Neural cell (in vitro differentiated cells): ENCODE results near the gene FEN1. TPM values are rescaled to one million over a fixed set of nuclear protein-coding genes. Genes with fewer than 3 reads are reported as not detected.

ENCODE experiments used
- H2AFZ ChIP-seq: fragments of 200-600, 300-800 bp; sonication (generic), shearing (Covaris generic); 2 replicates; pipeline ENCODE4 v1.6.0; 2014; ENCODE audit warnings: low read depth, mild to moderate bottlenecking, antibody characterized with exemption, low read length, moderate library complexity
- H3F3A ChIP-seq: fragments of 200-600 bp; shearing (Covaris generic); 2 replicates; pipeline ENCODE4 v1.6.1; 2016; ENCODE audit warnings: mild to moderate bottlenecking, moderate library complexity, mixed read lengths, antibody characterized with exemption, low read length; ENCODE audit not compliant: insufficient read depth, poor library complexity, severe bottlenecking
- H3K27ac ChIP-seq: fragments of 200-600, 300-800 bp; sonication (generic), shearing (Covaris generic); 2 replicates; pipeline ENCODE4 v1.5.1; 2014; ENCODE audit warnings: mild to moderate bottlenecking, low read length, moderate library complexity
- H3K27me3 ChIP-seq: fragments of 300-800, 200-600 bp; sonication (generic), shearing (Covaris generic); 2 replicates; pipeline ENCODE4 v1.6.0; 2014; ENCODE audit warnings: mild to moderate bottlenecking, low read depth, low read length, moderate library complexity; ENCODE audit not compliant: insufficient read depth
- H3K36me3 ChIP-seq: fragments of 300-800, 200-600 bp; sonication (generic), shearing (Covaris generic); 2 replicates; pipeline ENCODE4 v1.5.1; 2014; ENCODE audit warnings: mild to moderate bottlenecking, antibody characterized with exemption, low read length, moderate library complexity; ENCODE audit not compliant: insufficient read depth
- H3K4me2 ChIP-seq: fragments of 300-800, 200-600 bp; sonication (generic), shearing (Covaris generic); 2 replicates; pipeline ENCODE4 v1.6.0; 2014; ENCODE audit warnings: mild to moderate bottlenecking, low read length
- H3K4me3 ChIP-seq: fragments of 300-800, 200-600 bp; sonication (generic), shearing (Covaris generic); 2 replicates; pipeline ENCODE4 v1.5.1; 2014; ENCODE audit warnings: mild to moderate bottlenecking, low read length, moderate library complexity
- H3K79me2 ChIP-seq: fragments of 200-600 bp; shearing (Covaris generic); replicated peaks from 2 replicates; pipeline ENCODE4 v1.6.0; 2014; ENCODE audit warnings: mild to moderate bottlenecking, low read length, moderate library complexity; ENCODE audit not compliant: insufficient read depth
- H3K9ac ChIP-seq: fragments of 300-800, 200-600 bp; sonication (generic), shearing (Covaris generic); 2 replicates; pipeline ENCODE4 v1.6.1; 2016; ENCODE audit warnings: mild to moderate bottlenecking, low read length, mixed read lengths
- H3K9me2 ChIP-seq: fragments of 200-600 bp; shearing (Covaris generic); 2 replicates; pipeline ENCODE4 v1.6.1; 2016; ENCODE audit warnings: mild to moderate bottlenecking, low read length, mixed read lengths; ENCODE audit not compliant: insufficient read depth
- H3K9me3 ChIP-seq: fragments of 200-600, 300-800 bp; sonication (generic), shearing (Covaris generic); 2 replicates; pipeline ENCODE4 v1.6.1; 2016; ENCODE audit warnings: mild to moderate bottlenecking, mixed run types, low read length, moderate library complexity, mixed read lengths
- H4K20me1 ChIP-seq: fragments of 200-600 bp; shearing (Covaris generic); 2 replicates; pipeline ENCODE4 v1.6.1; 2016; ENCODE audit warnings: mild to moderate bottlenecking, mixed run types; ENCODE audit not compliant: insufficient read depth
- EP300 ChIP-seq: fragments of 450-650 bp; conservative IDR thresholded peaks from 2 replicates; pipeline ENCODE4 v1.6.1; 2014; ENCODE audit warnings: antibody characterized with exemption, mild to moderate bottlenecking, moderate library complexity; ENCODE audit not compliant: poor library complexity, severe bottlenecking
- EZH2 ChIP-seq: fragments of 200-600, 300-800 bp; shearing (Covaris generic), sonication (generic); IDR thresholded peaks from 2 replicates; pipeline ENCODE4 v1.6.1; 2014; ENCODE audit warnings: antibody characterized with exemption, low read length, borderline replicate concordance, mild to moderate bottlenecking; ENCODE audit not compliant: insufficient read depth, poor library complexity, severe bottlenecking
- MXI1 ChIP-seq: fragments of 450-650 bp; conservative IDR thresholded peaks from 2 replicates; pipeline ENCODE4 v1.6.1; 2014; ENCODE audit warnings: antibody characterized with exemption, mild to moderate bottlenecking; ENCODE audit not compliant: poor library complexity, severe bottlenecking
- POLR2AphosphoS5 ChIP-seq: IDR thresholded peaks from 2 replicates; pipeline ENCODE4 v1.6.1; 2012
- RAD21 ChIP-seq: fragments of 450-650 bp; conservative IDR thresholded peaks from 2 replicates; pipeline ENCODE4 v1.6.1; 2014; ENCODE audit warnings: antibody characterized with exemption, mild to moderate bottlenecking, moderate library complexity
- SMC3 ChIP-seq: fragments of 450-650 bp; conservative IDR thresholded peaks from 2 replicates; pipeline ENCODE4 v1.6.1; 2014; ENCODE audit warnings: antibody characterized with exemption, mild to moderate bottlenecking, moderate library complexity; ENCODE audit not compliant: poor library complexity
- TAF1 ChIP-seq: IDR thresholded peaks from 2 replicates; pipeline ENCODE4 v1.6.1; 2012; ENCODE audit warnings: low read depth
- polyA plus RNA-seq: library from polyadenylated mRNA; depleted of rRNA; stranded (reverse); fragments of >200 nt; gene quantifications from 2 replicates; pipeline ENCODE4 v1.2.3, GENCODE V29; 2014
- TF ChIP-seq, protein P1 (sequence below): IDR thresholded peaks from 2 replicates; pipeline ENCODE4 v1.6.1; 2012; ENCODE audit warnings: borderline replicate concordance
- TF ChIP-seq, protein P2 (sequence below): fragments of 450-650 bp; IDR thresholded peaks from 2 replicates; pipeline ENCODE4 v1.5.1; 2014; ENCODE audit warnings: antibody characterized with exemption, mild to moderate bottlenecking, moderate library complexity; ENCODE audit not compliant: poor library complexity, severe bottlenecking

Gene FEN1
- polyA plus RNA-seq, 1 donor from 2014 or later: 27.2 TPM

DNA sequence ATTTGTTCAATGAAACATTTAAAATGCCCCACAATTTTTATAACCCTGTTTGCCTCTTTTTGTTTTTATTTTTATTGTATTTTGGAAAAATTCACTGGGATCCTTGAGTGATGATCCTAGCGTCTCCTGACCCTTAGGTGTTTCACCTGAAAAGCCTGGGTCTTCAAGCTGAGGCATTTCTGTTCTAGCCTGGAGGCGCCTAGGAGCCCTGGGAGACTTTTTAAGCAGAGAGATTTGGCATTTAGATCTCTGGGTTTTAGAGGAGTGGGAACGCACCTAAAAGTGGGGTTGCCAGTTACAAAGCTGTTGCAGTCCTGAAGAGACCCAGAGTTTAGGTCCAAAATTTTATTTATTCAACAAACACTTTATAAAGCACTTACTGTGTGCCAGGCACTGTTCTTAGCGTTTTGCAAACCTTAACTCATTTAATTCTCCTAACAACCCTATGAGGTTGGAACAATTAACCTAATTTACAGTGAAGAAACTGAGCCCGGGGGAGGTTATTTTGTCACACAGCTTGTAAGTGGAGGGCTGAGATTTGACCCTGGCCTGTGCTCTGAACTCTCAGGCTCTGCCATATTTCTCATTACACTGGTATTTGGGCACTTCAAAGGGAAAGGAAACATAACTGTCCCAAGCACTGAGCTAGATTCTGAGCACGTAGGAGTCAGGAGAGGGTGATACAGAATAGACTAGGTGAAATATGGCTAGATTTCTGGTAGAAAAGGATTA lies 24.9 kb downstream of the FEN1 start:
- Histone ChIP-seq H3K4me2 (peak overlapping the region; percentile 68), H3F3A (no peaks in the 10 kb centered on the region), H3K27me3 (no peaks in the 10 kb centered on the region), H2AFZ (peak overlapping the region; percentile 3), H4K20me1 (no peaks in the 10 kb centered on the region), H3K9me3 (no peaks in the 10 kb centered on the region), H3K79me2 (peaks cover 40% of the 10 kb centered on the region), H3K36me3 (no peaks in the 10 kb centered on the region), H3K4me3 (peak overlapping the region; percentile 99), H3K27ac (peak overlapping the region; percentile 93), H3K9ac (peak overlapping the region; percentile 97), H3K9me2 (no peaks in the 10 kb centered on the region)
- no peak for TF ChIP-seq EZH2
- TF ChIP-seq, protein P1, sequence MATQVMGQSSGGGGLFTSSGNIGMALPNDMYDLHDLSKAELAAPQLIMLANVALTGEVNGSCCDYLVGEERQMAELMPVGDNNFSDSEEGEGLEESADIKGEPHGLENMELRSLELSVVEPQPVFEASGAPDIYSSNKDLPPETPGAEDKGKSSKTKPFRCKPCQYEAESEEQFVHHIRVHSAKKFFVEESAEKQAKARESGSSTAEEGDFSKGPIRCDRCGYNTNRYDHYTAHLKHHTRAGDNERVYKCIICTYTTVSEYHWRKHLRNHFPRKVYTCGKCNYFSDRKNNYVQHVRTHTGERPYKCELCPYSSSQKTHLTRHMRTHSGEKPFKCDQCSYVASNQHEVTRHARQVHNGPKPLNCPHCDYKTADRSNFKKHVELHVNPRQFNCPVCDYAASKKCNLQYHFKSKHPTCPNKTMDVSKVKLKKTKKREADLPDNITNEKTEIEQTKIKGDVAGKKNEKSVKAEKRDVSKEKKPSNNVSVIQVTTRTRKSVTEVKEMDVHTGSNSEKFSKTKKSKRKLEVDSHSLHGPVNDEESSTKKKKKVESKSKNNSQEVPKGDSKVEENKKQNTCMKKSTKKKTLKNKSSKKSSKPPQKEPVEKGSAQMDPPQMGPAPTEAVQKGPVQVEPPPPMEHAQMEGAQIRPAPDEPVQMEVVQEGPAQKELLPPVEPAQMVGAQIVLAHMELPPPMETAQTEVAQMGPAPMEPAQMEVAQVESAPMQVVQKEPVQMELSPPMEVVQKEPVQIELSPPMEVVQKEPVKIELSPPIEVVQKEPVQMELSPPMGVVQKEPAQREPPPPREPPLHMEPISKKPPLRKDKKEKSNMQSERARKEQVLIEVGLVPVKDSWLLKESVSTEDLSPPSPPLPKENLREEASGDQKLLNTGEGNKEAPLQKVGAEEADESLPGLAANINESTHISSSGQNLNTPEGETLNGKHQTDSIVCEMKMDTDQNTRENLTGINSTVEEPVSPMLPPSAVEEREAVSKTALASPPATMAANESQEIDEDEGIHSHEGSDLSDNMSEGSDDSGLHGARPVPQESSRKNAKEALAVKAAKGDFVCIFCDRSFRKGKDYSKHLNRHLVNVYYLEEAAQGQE: no peak
- TF ChIP-seq, protein P2, sequence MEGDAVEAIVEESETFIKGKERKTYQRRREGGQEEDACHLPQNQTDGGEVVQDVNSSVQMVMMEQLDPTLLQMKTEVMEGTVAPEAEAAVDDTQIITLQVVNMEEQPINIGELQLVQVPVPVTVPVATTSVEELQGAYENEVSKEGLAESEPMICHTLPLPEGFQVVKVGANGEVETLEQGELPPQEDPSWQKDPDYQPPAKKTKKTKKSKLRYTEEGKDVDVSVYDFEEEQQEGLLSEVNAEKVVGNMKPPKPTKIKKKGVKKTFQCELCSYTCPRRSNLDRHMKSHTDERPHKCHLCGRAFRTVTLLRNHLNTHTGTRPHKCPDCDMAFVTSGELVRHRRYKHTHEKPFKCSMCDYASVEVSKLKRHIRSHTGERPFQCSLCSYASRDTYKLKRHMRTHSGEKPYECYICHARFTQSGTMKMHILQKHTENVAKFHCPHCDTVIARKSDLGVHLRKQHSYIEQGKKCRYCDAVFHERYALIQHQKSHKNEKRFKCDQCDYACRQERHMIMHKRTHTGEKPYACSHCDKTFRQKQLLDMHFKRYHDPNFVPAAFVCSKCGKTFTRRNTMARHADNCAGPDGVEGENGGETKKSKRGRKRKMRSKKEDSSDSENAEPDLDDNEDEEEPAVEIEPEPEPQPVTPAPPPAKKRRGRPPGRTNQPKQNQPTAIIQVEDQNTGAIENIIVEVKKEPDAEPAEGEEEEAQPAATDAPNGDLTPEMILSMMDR: no peak
- no peak for TF ChIP-seq EP300
- TF ChIP-seq RAD21: no peak
- TF ChIP-seq TAF1: no peak

DNA sequence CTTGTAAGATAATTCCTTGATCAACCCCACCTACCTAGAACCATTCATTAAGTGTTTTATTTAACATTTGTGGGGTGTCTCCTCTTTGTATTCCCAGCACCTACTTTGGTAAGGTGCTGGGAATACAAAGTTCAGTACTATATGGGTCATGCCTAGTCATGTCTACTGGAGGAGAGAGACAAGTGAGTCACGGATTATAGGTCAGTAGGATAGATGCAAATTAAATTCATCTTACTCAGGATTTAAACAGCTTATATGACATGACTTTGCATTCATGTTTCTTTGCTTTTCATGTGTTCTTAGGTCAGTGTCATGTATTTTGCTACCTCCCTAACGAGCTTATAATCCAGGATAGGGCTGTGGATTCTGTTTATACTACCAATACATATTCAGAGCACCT lies 27.5 kb downstream of the FEN1 start:
- Histone ChIP-seq H3K27me3 (no peaks in the 10 kb centered on the region), H3K79me2 (peaks cover 34% of the 10 kb centered on the region), H3K9ac (no peak overlapping the region), H3K4me3 (no peak overlapping the region), H2AFZ (no peak overlapping the region), H3K36me3 (no peaks in the 10 kb centered on the region), H3K27ac (no peak overlapping the region), H3K4me2 (no peak overlapping the region), H3F3A (no peaks in the 10 kb centered on the region), H3K9me2 (no peaks in the 10 kb centered on the region), H4K20me1 (no peaks in the 10 kb centered on the region), H3K9me3 (no peaks in the 10 kb centered on the region)
- TF ChIP-seq EZH2 (no peak), EP300 (no peak), POLR2AphosphoS5 (no peak), RAD21 (no peak), TAF1 (no peak), MXI1 (no peak), SMC3 (no peak)
- TF ChIP-seq, protein P2: no peak
- TF ChIP-seq, protein P1: no peak
